ENCODE results near the gene ANXA8.

DNA sequence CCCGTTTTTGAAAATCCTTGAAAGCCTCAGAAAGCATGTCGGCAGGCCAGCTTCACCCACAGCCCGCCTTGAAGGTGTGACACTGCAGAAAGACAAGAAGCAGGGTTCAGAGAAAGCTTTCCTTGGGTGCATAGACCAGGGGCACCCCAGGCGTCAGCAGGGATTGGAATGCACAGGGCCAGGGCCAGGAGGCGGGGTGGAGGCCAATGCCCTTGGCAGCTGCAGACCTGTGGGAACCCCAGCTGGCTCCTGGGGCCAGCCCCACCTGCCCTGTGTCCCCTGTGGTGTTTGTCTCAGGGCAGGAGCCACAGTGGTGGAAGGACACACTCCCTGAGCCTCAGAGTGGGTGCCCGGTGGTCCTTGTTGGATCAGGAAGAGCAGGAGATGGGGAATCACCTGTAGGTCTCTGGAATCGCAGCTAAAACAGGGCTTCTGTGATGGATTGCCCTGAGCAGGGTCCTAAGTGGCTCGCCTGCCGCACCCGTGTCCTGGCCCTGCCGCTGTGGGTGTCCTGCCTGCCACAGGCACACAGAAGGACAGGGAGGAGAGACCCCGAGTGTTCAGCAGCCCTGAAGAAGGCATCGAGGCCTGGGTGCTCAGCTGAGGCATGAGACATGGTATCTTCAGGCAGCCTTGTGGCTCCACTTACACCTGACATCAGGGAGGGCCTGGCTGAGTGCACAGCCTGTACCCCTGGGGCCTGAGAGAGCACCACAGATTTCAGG lies 32.5 kb downstream of the ANXA8 start:
- TF ChIP-seq, protein P1, sequence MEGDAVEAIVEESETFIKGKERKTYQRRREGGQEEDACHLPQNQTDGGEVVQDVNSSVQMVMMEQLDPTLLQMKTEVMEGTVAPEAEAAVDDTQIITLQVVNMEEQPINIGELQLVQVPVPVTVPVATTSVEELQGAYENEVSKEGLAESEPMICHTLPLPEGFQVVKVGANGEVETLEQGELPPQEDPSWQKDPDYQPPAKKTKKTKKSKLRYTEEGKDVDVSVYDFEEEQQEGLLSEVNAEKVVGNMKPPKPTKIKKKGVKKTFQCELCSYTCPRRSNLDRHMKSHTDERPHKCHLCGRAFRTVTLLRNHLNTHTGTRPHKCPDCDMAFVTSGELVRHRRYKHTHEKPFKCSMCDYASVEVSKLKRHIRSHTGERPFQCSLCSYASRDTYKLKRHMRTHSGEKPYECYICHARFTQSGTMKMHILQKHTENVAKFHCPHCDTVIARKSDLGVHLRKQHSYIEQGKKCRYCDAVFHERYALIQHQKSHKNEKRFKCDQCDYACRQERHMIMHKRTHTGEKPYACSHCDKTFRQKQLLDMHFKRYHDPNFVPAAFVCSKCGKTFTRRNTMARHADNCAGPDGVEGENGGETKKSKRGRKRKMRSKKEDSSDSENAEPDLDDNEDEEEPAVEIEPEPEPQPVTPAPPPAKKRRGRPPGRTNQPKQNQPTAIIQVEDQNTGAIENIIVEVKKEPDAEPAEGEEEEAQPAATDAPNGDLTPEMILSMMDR (conservative IDR thresholded peaks at IDR 0.05): no peak
- TF ChIP-seq ZFX (IDR thresholded peaks at IDR 0.05): no peak

Measured in C4-2B (cell line).